HG02678 (cell line): ENCODE results near the gene TMEM213.

Experiments
- ATAC-seq: cut with Tn5 transposase; IDR thresholded peaks from one replicate; pipeline ENCODE4 v1.9.1; 2021; ENCODE audit warnings: mild to moderate bottlenecking, moderate library complexity; ENCODE audit not compliant: unreplicated experiment

The TMEM213 gene

GRCh38 chr7:138872576-138872975, 74.8 kb downstream of the TMEM213 start:
- ATAC-seq, result no peak

- ATAC-seq, result no peak
Observed at GRCh38 chr7:138873220-138873892, 75.6 kb downstream of the TMEM213 start.

DNA sequence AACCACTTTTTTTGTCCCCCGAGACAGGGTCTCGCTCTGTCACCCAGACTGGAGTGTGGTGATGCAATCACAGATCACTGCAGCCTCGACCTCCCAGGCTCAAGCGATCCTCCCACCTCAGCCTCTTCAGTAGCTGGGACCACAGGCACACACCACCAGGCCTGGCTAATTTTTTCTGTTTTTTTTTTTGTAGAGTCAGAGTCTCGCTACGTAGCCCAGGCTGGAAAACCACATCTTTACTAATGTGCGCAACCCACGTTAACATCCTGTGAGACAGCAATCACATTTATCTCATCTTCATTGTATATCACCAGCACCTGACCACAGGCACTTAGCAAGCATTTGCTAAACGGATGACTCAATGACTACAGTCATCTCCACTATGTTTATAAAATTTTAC, 78.0 kb downstream of the TMEM213 start:
- no peak for ATAC-seq

DNA sequence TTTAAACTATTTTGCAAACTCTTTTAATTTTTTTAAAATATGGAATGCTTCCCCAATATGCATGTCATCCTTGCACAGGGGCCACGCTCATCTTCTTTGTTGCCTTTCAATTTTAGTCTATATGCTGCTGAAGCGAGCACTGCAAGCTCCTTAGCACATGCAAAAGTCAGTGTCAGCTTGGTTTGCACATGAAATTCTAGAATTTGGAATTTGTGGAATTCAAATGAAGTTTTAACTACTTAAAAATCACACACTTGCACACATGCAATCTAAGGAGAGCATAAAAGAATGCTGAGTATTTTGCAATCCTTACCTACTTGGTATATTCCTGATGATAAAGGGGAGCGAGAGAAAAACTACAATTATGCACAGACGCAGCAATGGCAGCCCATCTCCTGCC, 78.5 kb downstream of the TMEM213 start:
- no peak for ATAC-seq

- no peak for ATAC-seq
Observed at GRCh38 chr7:138878051-138878450, 80.3 kb downstream of the TMEM213 start.

- no peak for ATAC-seq
Observed at GRCh38 chr7:138878856-138879255, 81.1 kb downstream of the TMEM213 start.

DNA sequence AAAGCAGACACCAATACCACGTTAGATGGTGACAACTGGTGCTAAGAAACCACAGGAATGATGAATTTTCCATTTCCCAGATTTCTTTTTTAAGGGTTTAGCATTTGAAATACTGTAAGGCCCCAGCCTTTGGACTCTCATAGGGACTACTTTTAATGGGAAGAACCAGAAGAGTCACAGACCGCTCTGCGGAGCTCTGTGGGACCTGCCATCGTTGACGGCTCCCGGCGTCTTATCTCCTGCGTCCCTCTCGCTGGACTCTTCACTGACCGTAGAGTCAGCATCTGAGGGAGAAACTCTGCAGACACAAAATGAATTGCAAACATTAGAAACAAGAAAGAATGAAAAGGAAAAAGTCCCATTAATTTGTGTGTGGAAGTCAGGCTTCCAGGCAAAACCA, 81.6 kb downstream of the TMEM213 start:
- no peak for ATAC-seq

- ATAC-seq, result no peak
Observed at GRCh38 chr7:138880881-138881578, 83.2 kb downstream of the TMEM213 start.

GRCh38 chr7:138881579-138882188, 83.9 kb downstream of the TMEM213 start:
- ATAC-seq, result no peak

DNA sequence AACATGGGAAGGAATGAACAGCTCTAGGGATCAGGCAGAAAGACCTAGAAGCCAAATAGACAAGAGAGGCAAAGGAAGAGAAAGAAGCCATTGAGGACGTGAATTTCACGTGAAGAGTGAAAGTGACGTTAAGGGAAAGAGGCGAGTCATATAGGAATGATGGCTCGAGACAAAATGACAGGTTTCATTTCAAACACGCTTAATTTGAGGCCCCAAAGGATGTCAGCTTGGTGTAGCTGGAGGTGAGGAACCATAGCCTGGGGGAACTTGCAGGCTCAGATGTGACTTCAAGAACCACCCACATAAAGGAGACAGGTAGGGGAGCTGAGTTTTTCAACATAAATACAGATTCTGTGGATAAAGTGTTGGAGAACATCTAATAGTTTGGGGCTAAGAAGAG, 84.5 kb downstream of the TMEM213 start:
- ATAC-seq, result no peak

GRCh38 chr7:138885383-138886147, 87.8 kb downstream of the TMEM213 start:
- no peak for ATAC-seq

DNA sequence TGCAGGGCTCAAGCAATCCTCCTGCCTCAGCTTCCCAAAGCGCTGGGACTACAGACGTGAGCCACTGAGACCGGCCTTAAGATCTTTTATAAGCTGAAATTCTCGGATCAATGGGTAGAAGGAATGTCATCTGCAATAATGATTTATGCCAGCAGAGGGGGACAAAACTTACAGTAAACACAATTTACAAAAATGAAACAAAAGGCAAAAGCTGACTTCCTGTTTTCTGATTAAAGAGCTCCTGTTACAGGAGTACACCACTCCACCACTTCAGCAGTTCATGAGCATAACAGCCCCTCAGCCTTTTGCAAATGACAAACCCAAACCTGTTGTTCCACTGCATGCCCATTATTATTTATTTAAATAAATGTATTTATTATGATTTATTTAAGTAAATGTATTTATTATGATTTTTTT, 88.7 kb downstream of the TMEM213 start:
- ATAC-seq, result peak; percentile 85

DNA sequence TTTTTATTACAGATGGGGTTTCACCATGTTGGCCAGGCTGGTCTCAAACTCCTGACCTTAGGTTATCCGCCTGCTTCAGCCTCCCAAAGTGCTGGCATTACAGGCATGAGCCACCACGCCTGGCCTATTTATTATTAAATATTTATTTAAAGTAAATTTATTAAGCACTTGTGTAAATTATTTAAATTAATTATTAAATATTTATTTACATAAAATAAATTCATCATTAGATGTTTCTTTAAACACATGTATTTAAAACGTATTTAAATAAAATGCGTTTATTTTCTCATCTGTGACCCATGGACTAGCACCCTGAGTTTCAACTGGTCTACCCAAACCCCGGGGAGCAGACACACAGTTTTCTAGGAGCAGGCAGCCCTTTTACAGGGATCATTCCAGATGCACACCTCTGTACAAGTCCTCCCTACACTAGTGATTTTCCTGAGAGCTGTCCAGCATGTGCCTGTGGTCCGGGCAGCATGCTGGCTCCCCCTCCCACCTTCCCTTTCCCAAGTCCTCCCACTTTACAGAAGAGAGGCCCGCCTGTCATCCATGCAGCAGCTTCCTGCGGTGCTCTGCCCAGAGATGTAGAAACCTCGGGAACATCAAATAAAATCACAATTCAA, 89.4 kb downstream of the TMEM213 start:
- ATAC-seq, result no peak
